CD4-positive, alpha-beta T cell treated with Interferon gamma for 1 hour (primary cell): ENCODE data around the gene ATXN7L1.

Experiments
- DNase-seq: peaks from one replicate; pipeline ENCODE4 v3.0.0-alpha.2; 2020

Gene ATXN7L1

DNA sequence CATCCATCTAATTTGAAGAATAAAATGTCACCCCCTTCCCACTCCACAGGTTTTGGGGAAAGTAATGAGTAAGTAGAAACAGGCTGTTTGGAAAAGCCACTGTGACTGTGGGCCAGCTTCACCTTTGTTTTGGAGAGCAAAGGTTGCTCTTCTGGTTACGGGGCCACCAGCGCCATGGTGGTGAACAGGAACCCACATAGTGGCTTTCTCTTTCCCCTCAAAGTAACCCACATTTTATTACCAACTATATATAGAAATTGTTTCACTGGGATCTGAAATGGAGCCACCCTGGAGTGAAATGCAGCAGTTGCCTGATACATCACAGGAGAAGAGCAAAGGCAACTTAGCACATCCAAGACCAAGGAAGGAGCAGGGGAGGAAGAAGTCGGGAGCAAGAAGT lies 182.8 kb downstream of the ATXN7L1 start:
- DNase-seq, result no peak

- DNase-seq, result peak; percentile 84
Measured at GRCh38 chr7:105691680-105692564, 184.5 kb downstream of the ATXN7L1 start.

DNA sequence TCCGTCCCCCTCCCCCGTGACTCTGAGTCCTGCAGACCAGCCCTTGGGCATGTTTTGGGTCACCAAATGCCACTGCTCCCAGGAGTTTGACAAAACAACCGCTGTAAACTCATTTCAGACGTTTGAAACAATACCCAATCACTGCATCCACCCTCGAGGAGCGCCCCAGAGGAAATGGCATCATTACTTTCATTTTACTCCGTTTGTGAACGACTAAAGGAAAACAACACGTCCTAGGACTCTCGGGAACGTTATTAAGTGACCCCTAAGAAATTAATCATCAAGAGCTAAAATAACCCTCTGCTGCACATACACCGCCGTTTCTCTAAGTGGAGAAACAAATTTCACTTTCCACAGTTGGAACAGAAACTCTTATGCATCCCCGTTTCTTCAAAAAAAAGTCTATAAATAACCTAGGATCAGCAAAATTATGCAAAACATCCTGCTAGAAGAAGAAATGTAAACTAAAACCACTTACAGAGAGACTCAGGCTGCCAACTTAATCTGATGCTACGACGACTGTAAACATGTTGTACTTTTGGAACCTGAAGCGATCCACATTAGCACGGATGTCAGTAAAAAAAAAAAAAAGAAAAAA lies 185.2 kb downstream of the ATXN7L1 start:
- DNase-seq, result peak; percentile 47

DNA sequence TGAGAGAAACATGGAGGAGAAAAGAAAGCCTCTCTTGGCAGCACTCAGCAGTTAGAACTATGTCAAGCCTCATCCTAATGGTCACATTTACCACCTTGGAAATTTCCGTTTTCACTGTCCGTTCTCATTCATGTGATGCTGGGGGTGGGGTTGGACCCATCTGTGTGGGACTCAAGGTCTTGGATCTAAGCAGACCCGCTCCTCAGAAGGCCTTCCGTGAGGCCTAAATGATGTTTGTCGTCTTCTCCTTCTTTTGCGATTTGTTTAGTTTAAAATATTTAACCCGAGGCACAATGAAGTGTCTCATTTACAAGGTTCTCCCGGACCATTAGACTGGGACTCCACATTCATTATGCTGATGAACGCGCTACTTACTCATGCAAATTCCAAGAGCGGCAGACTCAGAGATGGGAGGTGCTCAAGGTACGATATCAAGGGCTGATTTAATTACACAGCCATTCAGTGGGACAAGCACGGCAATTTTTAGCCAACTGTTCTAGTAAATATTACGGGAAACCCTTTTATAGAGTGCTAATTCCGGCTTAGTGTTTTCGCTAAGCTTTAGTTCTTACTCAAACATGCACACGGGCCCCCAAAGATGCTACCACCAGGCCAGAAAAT lies 186.0 kb downstream of the ATXN7L1 start:
- no peak for DNase-seq

DNA sequence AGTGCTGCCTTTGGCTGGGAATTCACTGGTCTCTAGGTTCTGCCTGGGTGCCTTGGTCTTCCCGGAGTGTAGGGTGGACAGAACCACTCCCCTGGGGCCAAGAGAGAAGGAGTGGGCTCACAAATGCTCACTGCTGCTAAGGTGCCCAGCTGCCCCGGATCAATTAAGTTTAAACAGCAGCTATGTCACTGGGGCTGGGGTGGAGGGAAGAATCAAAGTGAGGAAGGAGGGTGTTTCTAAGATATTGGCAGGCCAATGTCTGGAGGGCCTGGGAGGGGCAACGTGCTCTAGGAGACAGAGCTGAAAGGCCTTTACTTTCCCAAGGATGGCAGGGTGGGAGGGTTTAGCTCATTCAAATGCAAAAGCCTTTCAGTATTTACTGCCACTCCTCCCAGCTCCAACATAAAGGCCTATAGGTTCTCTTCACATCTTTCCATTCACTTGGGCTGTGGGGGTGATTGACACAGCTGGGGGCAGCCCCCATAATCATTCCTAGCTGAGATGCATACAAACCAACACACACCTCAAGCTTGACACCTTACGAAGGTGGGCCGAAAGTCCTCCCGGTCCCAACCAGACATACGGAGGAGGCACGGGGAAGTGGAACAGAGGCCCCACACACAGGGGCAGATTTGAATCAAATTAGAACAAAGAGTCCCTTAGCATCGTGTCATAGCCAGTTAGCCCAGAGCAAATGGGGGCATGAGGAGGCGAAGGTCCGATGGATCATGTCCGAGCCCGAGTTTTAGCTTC lies 187.2 kb downstream of the ATXN7L1 start:
- DNase-seq, result no peak

- DNase-seq, result no peak
Measured at GRCh38 chr7:105688617-105689016, 187.8 kb downstream of the ATXN7L1 start.

DNA sequence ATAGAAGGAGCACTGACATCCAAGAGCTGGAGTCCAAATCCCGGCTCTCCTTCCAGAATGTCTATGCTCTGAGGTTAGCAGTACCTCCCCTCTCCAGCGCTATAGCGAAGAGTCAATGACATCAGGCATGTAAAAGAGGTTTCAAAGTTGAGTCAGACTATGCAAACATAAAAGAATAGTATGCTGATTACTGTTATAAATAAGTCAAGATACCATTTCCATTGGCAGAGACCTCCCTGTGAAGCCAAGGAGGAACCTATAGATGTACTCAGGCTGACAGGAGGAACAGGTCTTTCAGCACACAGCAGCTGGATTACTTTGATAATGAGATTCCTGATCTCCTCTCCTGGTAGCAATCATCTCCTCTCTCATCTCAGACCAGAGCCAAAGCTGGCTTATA lies 191.2 kb downstream of the ATXN7L1 start:
- DNase-seq, result no peak

- DNase-seq, result no peak
Measured at GRCh38 chr7:105682341-105683060, 193.9 kb downstream of the ATXN7L1 start.

- DNase-seq, result no peak
Measured at GRCh38 chr7:105680505-105681187, 195.8 kb downstream of the ATXN7L1 start.

- peak; percentile 28 for DNase-seq
Measured at GRCh38 chr7:105678811-105679495, 197.4 kb downstream of the ATXN7L1 start.

- DNase-seq, result peak; percentile 76
Measured at GRCh38 chr7:105677817-105678573, 198.4 kb downstream of the ATXN7L1 start.

DNA sequence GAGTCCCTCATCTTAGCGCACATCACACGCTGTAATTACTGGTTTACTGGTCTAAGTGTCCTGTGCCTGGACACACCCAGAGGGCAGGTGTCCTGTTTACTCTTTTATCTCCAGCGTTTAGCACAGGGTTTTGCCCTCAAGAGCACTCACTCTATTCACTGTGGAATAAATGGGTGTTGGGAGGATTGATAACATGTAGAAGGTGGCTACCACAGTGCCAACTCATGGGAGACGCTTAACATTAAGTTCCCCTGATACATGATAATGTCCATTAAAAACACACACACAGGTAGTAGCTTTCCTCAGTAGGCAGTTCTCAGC lies 199.0 kb downstream of the ATXN7L1 start:
- no peak for DNase-seq

DNA sequence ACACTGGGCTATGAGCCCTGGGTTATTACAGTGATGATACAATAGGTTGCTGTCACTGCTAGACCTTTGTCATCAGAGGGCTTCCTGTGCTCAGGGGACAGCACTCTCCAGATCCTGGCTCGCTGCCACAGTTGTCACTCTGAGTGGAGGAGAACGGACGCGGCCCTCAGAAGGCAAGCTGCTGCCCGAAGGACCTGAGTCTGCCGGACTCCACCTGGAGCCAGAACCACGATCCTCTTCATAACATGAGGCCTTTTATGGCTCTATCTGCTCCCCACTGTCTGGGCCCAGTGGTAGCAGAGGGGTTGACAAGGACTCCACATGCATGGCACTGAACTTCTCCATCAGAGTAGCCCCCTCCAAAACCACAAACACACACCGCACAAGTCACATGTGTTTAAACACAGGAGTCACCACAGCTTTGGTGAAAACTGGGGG lies 200.4 kb downstream of the ATXN7L1 start:
- peak; percentile 55 for DNase-seq

DNA sequence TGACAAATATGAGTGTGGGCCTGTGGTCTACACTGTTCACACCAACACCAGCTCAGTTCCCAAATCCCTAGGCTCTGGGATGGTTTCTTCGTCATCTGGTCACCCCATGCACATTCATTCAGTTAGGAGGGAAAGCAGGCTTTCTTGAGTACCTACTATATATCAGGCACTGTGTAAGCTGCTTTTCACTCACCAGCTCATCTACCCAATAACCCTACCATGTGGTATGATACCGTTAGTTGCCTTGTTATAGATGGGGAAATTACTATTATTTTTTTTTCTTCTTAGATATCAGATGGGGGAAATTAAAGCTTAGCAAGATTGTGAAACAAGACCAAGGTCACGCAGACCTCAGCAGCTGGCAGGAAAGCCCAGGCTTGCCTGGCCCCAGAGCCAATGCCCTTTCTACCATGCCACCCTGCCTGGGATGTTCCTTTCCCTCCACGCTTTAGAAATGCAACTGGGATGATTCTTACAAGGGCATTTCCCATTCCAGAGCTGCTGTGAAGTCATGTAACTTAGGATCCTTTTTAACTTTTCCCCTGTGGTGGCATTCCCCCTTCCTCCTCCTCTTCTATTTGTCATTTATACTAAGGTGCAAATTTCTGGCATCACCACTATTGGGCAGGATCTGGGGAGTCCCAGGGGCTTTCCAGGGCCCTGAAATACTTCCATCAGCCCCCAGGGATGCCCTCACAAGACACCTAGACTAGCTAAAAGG lies 202.0 kb downstream of the ATXN7L1 start:
- no peak for DNase-seq

DNA sequence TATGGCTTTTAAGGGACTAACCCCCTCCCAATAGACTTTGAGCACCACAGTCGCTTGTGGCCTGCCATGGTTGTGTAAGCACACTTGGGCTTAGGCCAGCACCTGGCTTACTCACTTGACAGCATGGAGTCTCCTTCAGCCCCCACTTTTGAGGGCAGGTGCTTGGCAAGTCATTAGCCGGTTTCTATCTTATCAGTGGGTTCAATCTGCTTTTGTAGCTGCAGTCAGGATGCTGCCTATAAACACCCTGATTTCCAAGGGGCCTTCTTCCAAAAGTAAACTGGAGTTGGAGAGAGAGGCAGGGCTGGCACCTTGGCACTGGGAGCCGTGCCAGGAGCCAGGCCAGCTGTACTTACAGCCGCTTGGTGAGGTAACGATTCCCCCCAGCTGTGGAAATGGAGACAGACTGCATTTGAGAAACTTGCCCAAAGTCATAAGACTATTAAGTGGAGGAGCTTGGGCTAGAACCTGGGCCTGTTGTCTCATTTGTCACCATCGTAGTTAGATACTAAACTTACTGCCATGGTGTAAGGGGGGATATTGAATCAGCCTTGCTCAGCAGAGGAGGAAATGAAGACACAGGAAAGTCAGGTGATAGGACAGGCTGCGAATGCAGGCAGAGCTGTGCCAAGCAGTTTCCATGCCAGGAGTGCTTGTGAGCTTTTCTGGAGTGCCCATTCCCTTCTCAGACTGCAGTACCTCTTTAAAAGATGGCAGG lies 202.9 kb downstream of the ATXN7L1 start:
- no peak for DNase-seq

DNA sequence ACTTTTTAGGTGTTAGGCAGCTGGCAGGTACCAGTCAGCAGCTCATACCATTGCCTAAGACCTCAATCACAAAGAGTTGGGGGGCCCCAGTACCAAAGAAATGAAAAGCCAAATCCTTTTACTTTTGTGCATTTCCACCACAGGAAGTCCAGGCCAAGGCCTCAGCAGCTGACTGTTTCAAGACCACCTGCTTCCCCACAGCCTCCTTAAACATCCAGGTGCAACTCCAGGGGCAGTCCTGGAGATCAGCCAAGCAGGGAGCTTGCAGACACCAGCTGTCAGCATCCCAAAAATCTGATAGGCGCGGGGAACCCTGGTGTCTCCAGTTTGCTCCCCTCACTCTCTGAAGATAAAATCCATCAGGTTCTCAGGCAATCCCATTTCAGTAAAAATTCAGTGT lies 203.6 kb downstream of the ATXN7L1 start:
- no peak for DNase-seq

- no peak for DNase-seq
Measured at GRCh38 chr7:105666324-105666723, 210.1 kb downstream of the ATXN7L1 start.

- DNase-seq, result no peak
Measured at GRCh38 chr7:105665684-105666083, 210.7 kb downstream of the ATXN7L1 start.

GRCh38 chr7:105664816-105665525 lies 211.4 kb downstream of the ATXN7L1 start:
- DNase-seq, result no peak
